ENCODE results near the gene SHISAL1. TPM values are rescaled to one million over a fixed set of nuclear protein-coding genes. Genes with fewer than 3 reads are reported as not detected.

The SHISAL1 gene
- total RNA-seq, 2 donors from 2014 or later: 9.8 to 12.7 TPM

GRCh38 chr22:44225091-44225689 lies 87.6 kb downstream of the SHISAL1 start:
- DNase-seq (ENCODE audit: low spot score): no peak
- intact Hi-C loops (cut with DNase I): no loop called here

GRCh38 chr22:44224166-44224565 lies 88.6 kb downstream of the SHISAL1 start:
- DNase-seq (ENCODE audit: low spot score): peak; percentile 50
- intact Hi-C loops (cut with DNase I): no loop called here

GRCh38 chr22:44221710-44222475 lies 90.9 kb downstream of the SHISAL1 start:
- intact Hi-C loops (cut with DNase I): no loop called here
- DNase-seq (ENCODE audit: low spot score): no peak

GRCh38 chr22:44220727-44221680 lies 91.7 kb downstream of the SHISAL1 start:
- DNase-seq (ENCODE audit: low spot score): peak; percentile 37
- intact Hi-C loops (cut with DNase I): no loop called here

GRCh38 chr22:44219101-44219870 lies 93.5 kb downstream of the SHISAL1 start:
- peak; percentile 67 for DNase-seq (ENCODE audit: low spot score)
- intact Hi-C loops (cut with DNase I): no loop called here

- no peak for DNase-seq (ENCODE audit: low spot score)
- intact Hi-C loops (cut with DNase I): no loop called here
Observed at GRCh38 chr22:44218071-44218470, 94.7 kb downstream of the SHISAL1 start.

- DNase-seq (ENCODE audit: low spot score): no peak
- intact Hi-C loops (cut with DNase I): no loop called here
Observed at GRCh38 chr22:44217346-44217745, 95.4 kb downstream of the SHISAL1 start.

GRCh38 chr22:44215287-44215686 lies 97.5 kb downstream of the SHISAL1 start:
- intact Hi-C loops (cut with DNase I): no loop called here
- DNase-seq (ENCODE audit: low spot score): no peak

GRCh38 chr22:44214764-44215163 lies 98.0 kb downstream of the SHISAL1 start:
- DNase-seq (ENCODE audit: low spot score): no peak
- intact Hi-C loops (cut with DNase I): no loop called here

- intact Hi-C loops (cut with DNase I): no loop called here
- DNase-seq (ENCODE audit: low spot score): no peak
Observed at GRCh38 chr22:44214187-44214586, 98.6 kb downstream of the SHISAL1 start.

- intact Hi-C loops (cut with DNase I): no loop called here
Observed at GRCh38 chr22:44213489-44214043, 99.2 kb downstream of the SHISAL1 start.

GRCh38 chr22:44212936-44213335 lies 99.8 kb downstream of the SHISAL1 start:
- intact Hi-C loops (cut with DNase I): no loop called here
- no peak for DNase-seq (ENCODE audit: low spot score)

More at GRCh38 chr22:44213489-44214043, 99.2 kb downstream of the SHISAL1 start:
- no peak for DNase-seq (ENCODE audit: low spot score)

- peak; percentile 84 for DNase-seq (ENCODE audit: low spot score)
- intact Hi-C loops (cut with DNase I): no loop called here
Observed at GRCh38 chr22:44211946-44212930, 100.5 kb downstream of the SHISAL1 start.

- intact Hi-C loops (cut with DNase I): no loop called here
- DNase-seq (ENCODE audit: low spot score): peak; percentile 46
Observed at GRCh38 chr22:44211256-44211945, 101.3 kb downstream of the SHISAL1 start.

GRCh38 chr22:44210722-44211121 lies 102.0 kb downstream of the SHISAL1 start:
- intact Hi-C loops (cut with DNase I): no loop called here
- DNase-seq (ENCODE audit: low spot score): peak; percentile 44

GRCh38 chr22:44209343-44209742 lies 103.4 kb downstream of the SHISAL1 start:
- intact Hi-C loops (cut with DNase I): no loop called here
- DNase-seq (ENCODE audit: low spot score): no peak

- intact Hi-C loops (cut with DNase I): no loop called here
- DNase-seq (ENCODE audit: low spot score): peak; percentile 68
Observed at GRCh38 chr22:44207981-44208317, 104.8 kb downstream of the SHISAL1 start.

Data from posterior vena cava (tissue), 2 donors.